Measurements from ENCODE around the gene KCNQ2.

GRCh38 chr20:63401384-63402110, 70.9 kb downstream of the KCNQ2 start:
- TF ChIP-seq RARB (CRISPR knock-in tag; IDR thresholded peaks at IDR 0.05) = no peak
- no peak for TF ChIP-seq TSHZ2 (CRISPR knock-in tag; IDR thresholded peaks at IDR 0.05)
- TF ChIP-seq PATZ1 (CRISPR knock-in tag; IDR thresholded peaks at IDR 0.05; ENCODE audit: borderline replicate concordance) = no peak

All from SK-N-SH treated with all-trans-retinoic acid at 6 μM for 48 hours (cell line).